ENCODE results near the gene VEGFA.

The VEGFA gene

GRCh38 chr6:43773980-43774775 is 4.2 kb downstream of the VEGFA start:
- peak; percentile 28 for DNase-seq

- DNase-seq = peak; percentile 66
Observed at GRCh38 chr6:43774776-43775534, 4.9 kb downstream of the VEGFA start.

- DNase-seq = no peak
Observed at GRCh38 chr6:43775535-43775885, 5.5 kb downstream of the VEGFA start.

- peak; percentile 25 for DNase-seq
Observed at GRCh38 chr6:43776115-43776798, 6.2 kb downstream of the VEGFA start.

GRCh38 chr6:43776799-43777776 is 7.1 kb downstream of the VEGFA start:
- DNase-seq = peak; percentile 23

- no peak for DNase-seq
Observed at GRCh38 chr6:43778131-43778855, 8.3 kb downstream of the VEGFA start.

GRCh38 chr6:43778976-43779851 is 9.2 kb downstream of the VEGFA start:
- no peak for DNase-seq

GRCh38 chr6:43779852-43780236 is 9.8 kb downstream of the VEGFA start:
- no peak for DNase-seq

GRCh38 chr6:43780293-43780692 is 10.3 kb downstream of the VEGFA start:
- no peak for DNase-seq

GRCh38 chr6:43780941-43781928 is 11.2 kb downstream of the VEGFA start:
- no peak for DNase-seq

- no peak for DNase-seq
Observed at GRCh38 chr6:43781941-43782704, 12.1 kb downstream of the VEGFA start.

- no peak for DNase-seq
Observed at GRCh38 chr6:43782764-43783513, 12.9 kb downstream of the VEGFA start.

- no peak for DNase-seq
Observed at GRCh38 chr6:43784049-43784855, 14.2 kb downstream of the VEGFA start.

- DNase-seq = no peak
Observed at GRCh38 chr6:43785220-43785752, 15.3 kb downstream of the VEGFA start.

GRCh38 chr6:43785904-43786303 is 15.9 kb downstream of the VEGFA start:
- DNase-seq = no peak

- no peak for DNase-seq
Observed at GRCh38 chr6:43786664-43787329, 16.8 kb downstream of the VEGFA start.
